IPS DF 6.9 (cell line): Measurements from ENCODE around the gene AXIN2.
"Not testable (repeated sequence)": the region's sequence is repeated elsewhere in the genome, so short reads cannot be mapped to it uniquely, and the experiment has no call there.

ENCODE experiments used
- DNase-seq: peaks from one replicate; pipeline ENCODE4 v3.0.0-alpha.2; 2013; ENCODE audit warnings: low read depth, low spot score
- H3K27ac ChIP-seq: one replicate; pipeline ENCODE4 v1.5.1; 2013; ENCODE audit warnings: low read length, control low read depth
- H3K27me3 ChIP-seq: 2 replicates; pipeline ENCODE4 v1.6.1; 2013; ENCODE audit warnings: mild to moderate bottlenecking, low read length; ENCODE audit not compliant: control insufficient read depth, insufficient read depth
- H3K36me3 ChIP-seq: 2 replicates; pipeline ENCODE4 v1.6.1; 2013; ENCODE audit warnings: low read length; ENCODE audit not compliant: control insufficient read depth, insufficient read depth
- H3K4me1 ChIP-seq: 2 replicates; pipeline ENCODE4 v1.6.1; 2013; ENCODE audit warnings: low read length; ENCODE audit not compliant: control insufficient read depth, insufficient read depth
- H3K4me3 ChIP-seq: 2 replicates; pipeline ENCODE4 v1.5.1; 2013; ENCODE audit warnings: mild to moderate bottlenecking, low read length
- H3K9me3 ChIP-seq: 2 replicates; pipeline ENCODE4 v1.6.1; 2013; ENCODE audit warnings: low read length, inconsistent platforms; ENCODE audit not compliant: control insufficient read depth, insufficient read depth
- WGBS: extraction: QIAGEN DNeasy Blood & Tissue Kit; methylation state at CpG from one replicate; pipeline ENCODE4 v1.1.7; 2013; ENCODE audit warnings: mixed read lengths, missing lambda C conversion rate; ENCODE audit not compliant: insufficient read length, insufficient coverage; 5-methylcytosine and 5-hydroxymethylcytosine counted together

Gene AXIN2

DNA sequence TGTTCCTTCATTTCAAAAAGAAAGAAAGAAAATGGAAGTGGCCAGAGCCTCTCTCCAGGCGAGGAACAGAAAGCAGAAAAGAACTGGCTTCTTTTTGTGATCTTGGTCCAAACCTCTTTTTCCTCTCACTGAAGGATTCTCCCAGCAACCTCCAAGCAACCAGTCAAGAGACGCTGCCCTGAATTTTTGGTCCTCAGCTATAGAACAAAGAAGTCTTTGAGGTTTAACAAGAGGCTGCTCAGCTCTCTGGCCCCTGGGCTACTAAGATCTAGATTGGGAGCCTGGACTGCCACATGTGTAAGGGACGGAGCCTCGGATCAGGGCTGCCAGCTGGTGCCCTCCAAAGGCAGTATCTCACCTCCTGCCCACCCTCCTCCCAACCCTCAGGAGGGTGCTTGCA lies 62.6 kb downstream of the AXIN2 start:
- no peak overlapping the region for H3K27ac ChIP-seq
- no peak for DNase-seq
- H3K27me3 ChIP-seq: no peaks in the 10 kb centered on the region
- peaks cover 6% of the 10 kb centered on the region; the same call in 1 of the 2 replicates for H3K4me1 ChIP-seq
- no peaks in the 10 kb centered on the region for H3K36me3 ChIP-seq
- H3K4me3 ChIP-seq: no peak overlapping the region
- H3K9me3 ChIP-seq: no peaks in the 10 kb centered on the region
- no CpG with 5 or more reads among the region's 4 CpGs for WGBS

DNA sequence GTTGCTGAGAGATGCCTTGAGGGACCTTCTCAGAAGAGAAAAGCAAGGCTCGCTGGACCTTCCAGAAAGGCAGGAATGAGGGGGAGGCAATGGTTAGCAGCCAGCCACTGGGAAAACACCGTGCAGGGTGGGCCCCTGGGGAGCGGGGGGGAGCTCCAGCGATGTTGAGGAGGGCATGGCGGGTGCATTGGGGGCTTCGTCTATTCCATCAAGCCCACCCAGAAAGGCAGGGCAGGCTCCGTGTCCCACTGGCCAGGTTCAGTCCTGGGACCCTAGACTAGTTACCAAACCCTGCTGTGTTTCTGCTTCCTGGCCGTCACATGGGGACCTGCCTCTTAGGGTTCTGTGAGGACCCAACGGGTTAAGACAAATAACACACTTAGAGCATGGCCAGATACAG lies 64.6 kb downstream of the AXIN2 start:
- WGBS: no CpG with 5 or more reads among the region's 9 CpGs
- H3K4me1 ChIP-seq: peaks cover 6% of the 10 kb centered on the region; the same call in 1 of the 2 replicates
- H3K27ac ChIP-seq: no peak overlapping the region
- no peak for DNase-seq
- no peaks in the 10 kb centered on the region for H3K9me3 ChIP-seq
- no peak overlapping the region for H3K4me3 ChIP-seq
- H3K27me3 ChIP-seq: no peaks in the 10 kb centered on the region
- H3K36me3 ChIP-seq: no peaks in the 10 kb centered on the region

DNA sequence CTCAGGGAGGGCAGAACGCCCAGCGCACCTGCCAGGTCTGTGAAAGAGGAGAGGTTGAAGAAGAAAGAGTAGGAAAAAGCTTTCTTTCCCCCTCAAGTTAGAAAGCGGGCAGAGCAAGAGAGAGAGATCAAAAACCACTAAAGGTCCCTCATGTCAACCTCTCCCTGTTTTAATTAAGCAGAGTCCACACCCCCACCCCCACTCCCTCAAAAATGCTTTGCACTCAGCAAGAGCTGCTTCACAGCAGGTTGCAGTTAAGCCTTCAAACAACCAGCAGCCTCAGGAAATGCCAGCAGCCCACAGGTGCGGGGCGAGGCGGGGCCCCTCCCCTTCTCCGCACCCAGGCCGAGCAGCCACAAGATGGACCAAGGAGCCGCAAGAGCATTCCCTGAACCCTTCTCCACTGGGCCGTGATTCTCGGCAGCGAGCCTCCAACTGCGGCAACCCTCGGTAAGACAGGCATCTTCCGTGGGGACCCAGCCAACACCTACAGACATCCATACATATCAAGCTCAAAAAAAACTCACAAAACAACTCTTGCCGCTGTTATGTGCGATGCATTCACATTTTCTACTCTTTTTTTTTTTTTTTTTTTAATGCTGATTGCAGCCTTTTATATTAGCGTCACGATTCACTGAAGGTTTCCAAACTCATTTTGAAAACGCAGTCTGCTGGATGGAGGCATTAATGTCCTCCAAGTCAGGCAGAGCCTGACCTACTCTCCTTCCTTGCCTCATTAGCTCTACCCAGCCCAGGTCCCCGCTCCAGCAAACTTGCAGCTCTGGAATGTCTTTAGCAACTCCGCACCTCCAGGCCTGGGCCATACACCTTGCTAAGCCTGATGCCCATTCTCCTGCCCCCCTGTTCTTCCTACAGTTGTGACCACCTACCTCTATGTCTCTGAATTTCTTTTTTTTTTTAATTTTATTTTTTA lies 66.1 kb downstream of the AXIN2 start:
- peak; percentile 89 for DNase-seq
- no peaks in the 10 kb centered on the region for H3K36me3 ChIP-seq
- WGBS: no CpG with 5 or more reads among the region's 22 CpGs
- H3K27ac ChIP-seq: no peak overlapping the region
- no peak overlapping the region for H3K4me3 ChIP-seq
- H3K4me1 ChIP-seq: peaks cover 6% of the 10 kb centered on the region; the same call in 1 of the 2 replicates
- no peaks in the 10 kb centered on the region for H3K27me3 ChIP-seq
- no peaks in the 10 kb centered on the region for H3K9me3 ChIP-seq

DNA sequence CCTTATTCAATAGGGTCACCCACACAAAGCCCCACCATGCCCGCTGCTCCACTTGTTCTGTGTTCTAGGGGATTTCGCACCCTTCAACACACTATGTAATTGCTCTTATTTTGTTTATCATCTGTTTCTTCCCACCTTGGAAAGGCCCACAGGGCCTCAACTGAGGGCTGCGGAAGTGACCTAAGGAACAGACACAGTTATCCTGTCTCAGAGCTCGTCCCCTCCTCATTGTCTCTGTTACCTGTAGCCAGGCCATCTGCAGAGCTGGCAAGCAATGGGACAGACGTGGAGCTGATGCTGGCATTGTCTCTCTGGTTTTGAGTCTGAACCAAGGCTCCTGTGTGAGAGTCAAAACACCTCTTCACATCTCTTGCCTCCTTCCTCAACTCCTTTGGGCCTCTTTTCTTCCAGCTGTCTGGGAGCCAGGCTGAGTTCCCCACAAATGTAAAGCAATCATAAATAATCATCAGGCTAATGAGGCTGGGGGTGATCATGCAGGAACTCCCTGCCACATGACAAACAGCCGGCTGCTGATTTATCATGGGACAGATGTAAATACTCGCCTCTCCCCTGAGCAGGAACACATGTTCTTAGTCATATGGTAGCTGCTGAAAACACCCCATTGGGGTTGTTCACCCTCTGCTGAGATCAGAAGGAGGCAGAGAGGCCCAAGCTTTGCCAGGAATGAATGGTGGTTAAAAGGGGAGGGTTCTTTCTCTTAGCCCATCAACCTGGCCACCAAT lies 71.9 kb downstream of the AXIN2 start:
- H3K4me3 ChIP-seq: no peak overlapping the region
- whole genome bisulfite sequencing: no CpG with 5 or more reads among the region's 7 CpGs

DNA sequence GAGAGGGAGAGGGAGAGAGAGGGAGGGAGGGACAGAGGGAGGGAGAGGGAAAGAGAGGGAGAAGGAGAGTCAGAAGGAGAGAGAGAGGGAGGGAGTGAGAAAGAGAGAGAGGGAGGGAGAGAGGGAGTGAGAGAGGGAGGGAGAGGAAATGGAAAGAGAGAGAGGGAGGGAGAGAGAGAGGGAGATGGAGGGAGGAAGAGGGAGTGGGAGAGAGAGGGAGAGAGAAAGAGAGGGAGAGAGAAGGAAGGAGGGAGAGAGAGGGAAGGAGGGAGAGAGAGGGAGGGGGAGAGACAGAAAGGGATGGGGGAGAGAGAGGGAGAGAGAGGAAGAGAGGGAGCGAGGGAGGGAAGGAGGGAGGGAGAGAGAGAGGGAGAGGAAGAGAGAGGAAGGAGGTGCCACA lies 72.8 kb downstream of the AXIN2 start:
- Histone ChIP-seq H3K4me1 (no peaks in the 10 kb centered on the region), H3K4me3 (no peak overlapping the region), H3K9me3 (no peaks in the 10 kb centered on the region), H3K36me3 (no peaks in the 10 kb centered on the region), H3K27me3 (no peaks in the 10 kb centered on the region), H3K27ac (no peak overlapping the region)
- no CpG with 5 or more reads among the region's 1 CpG for WGBS
- no peak for DNase-seq

More for the DNA sequence above, 71.9 kb downstream of the AXIN2 start:
- no peaks in the 10 kb centered on the region for H3K27me3 ChIP-seq
- H3K27ac ChIP-seq: no peak overlapping the region
- H3K36me3 ChIP-seq: no peaks in the 10 kb centered on the region
- peaks cover 2% of the 10 kb centered on the region; the same call in 1 of the 2 replicates for H3K4me1 ChIP-seq
- no peaks in the 10 kb centered on the region for H3K9me3 ChIP-seq
- DNase-seq: no peak

DNA sequence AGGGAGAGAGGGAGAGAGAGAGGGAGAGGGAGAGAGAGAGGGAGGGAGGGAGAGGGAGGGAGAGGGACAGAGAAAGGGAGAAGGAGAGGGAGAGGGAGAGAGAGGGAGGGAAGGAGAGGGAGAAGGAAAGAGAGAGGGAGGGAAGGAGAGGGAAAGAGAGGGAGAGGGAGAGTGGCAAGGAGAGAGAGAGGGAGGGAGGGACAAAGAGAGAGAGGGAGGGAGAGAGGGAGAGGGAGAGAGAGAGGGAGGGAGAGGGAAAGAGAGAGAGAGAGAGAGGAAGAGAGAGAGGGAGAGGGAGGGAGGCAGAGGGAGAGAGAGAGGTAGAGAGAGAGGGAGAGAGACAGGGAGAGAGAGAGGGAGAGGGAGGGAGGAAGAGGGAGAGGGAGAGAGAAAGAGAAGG lies 73.5 kb downstream of the AXIN2 start:
- Histone ChIP-seq H3K4me3 (no peak overlapping the region), H3K4me1 (no peaks in the 10 kb centered on the region), H3K36me3 (no peaks in the 10 kb centered on the region), H3K27me3 (no peaks in the 10 kb centered on the region), H3K9me3 (no peaks in the 10 kb centered on the region), H3K27ac (no peak overlapping the region)
- no peak for DNase-seq

DNA sequence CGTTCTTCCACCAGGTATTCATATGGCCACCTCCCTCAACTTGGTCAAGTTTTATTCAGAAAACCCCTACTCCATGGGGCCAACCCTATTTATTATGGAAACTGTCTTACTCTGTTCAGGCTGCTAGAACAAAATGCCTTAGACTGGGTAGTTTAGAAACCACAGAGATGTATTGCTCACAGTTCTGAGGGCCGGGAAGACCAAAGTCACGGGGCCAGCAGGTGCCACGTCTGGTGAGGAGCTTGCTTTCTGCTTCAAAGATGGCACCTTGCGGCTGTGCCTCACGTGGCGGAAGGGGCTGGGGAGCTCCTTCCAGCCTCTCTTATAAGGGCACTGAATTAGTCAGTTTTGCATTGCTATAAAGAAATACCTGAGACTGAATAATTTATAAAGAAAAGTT lies 74.3 kb downstream of the AXIN2 start:
- WGBS: no CpG with 5 or more reads among the region's 7 CpGs
- no peak for DNase-seq
- H3K27ac ChIP-seq: no peak overlapping the region
- H3K27me3 ChIP-seq: no peaks in the 10 kb centered on the region
- no peaks in the 10 kb centered on the region for H3K9me3 ChIP-seq
- H3K4me1 ChIP-seq: no peaks in the 10 kb centered on the region
- no peak overlapping the region for H3K4me3 ChIP-seq
- H3K36me3 ChIP-seq: no peaks in the 10 kb centered on the region

DNA sequence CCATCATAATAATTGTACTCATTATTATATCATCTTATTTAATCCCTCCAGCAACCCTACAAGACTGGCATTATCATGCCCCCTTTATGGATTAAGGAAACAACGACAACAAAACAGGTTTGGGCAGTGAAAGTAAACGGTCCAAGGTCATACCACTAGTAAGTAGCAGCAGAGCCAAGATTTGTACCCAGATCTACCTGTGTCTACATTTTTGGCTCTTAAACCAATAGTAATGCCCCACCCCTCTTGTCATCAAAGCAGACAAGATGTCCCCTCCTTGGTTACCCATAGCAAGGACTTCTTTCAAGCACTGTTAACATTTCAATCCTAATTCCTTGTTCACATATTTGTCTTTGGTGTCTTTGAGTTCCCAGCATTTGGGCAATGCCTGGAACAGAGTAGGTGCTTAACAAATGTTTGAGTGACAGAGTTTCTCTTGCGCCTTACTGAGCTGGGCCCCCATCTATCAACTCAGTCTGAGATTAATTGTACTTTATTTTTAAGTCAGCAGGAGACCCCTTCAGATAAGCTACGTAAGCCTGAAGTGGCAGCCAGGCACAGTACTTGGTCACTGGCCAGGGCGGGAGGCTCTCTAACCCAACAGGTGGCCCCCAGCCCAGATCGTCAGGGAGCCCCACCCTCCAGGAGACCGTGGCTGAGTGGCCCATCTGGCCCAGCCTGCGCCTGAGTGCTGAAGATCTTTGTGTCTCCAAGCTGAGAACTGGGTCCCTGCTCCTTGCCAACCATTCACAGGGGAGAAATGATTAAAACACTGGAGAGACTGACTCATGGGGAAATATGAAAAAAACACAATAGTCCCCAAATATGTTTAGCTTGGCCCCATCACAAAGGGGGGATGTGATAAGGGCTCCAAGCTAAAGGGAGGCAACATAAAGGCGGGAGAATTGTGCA lies 75.8 kb downstream of the AXIN2 start:
- Histone ChIP-seq H3K36me3 (no peaks in the 10 kb centered on the region), H3K27me3 (no peaks in the 10 kb centered on the region), H3K4me1 (no peaks in the 10 kb centered on the region), H3K4me3 (no peak overlapping the region), H3K9me3 (no peaks in the 10 kb centered on the region), H3K27ac (no peak overlapping the region)
- DNase-seq: no peak
- WGBS: no CpG with 5 or more reads among the region's 9 CpGs

DNA sequence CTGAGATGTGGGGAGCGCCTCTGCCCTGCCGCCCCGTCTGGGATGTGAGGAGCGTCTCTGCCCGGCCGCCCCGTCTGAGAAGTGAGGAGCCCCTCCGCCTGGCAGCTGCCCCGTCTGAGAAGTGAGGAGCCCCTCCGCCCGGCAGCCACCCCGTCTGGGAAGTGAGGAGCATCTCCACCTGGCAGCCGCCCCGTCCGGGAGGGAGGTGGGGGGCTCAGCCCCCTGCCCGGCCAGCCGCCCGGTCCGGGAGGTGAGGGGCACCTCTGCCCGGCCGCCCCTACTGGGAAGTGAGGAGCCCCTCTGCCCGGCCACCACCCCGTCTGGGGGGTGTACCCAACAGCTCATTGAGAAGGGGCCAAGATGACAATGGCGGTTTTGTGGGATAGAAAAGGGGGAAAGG lies 77.0 kb downstream of the AXIN2 start:
- not testable (repeated sequence) for H3K4me1 ChIP-seq, H3K27ac ChIP-seq, H3K27me3 ChIP-seq, DNase-seq, H3K9me3 ChIP-seq, H3K36me3 ChIP-seq, H3K4me3 ChIP-seq
- WGBS: no CpG with 5 or more reads among the region's 24 CpGs

DNA sequence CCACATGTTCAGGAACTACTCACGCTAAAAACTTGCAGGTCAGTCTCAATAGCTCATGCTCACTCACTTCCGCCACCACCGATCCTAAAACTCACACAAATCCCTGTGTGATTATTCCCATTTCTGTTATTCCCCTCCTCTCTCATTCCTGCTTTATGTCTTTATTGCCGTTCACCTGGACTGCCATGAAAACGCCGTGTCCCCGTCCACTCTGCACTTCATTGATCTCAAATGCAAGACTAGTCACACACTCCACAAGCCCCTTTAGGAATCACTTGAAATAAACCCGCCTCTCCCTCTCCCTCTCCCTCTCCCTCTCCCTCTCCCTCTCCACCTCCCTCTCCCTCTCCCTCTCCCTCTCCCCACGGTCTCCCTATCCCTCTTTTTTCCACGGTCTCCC lies 78.0 kb downstream of the AXIN2 start:
- H3K27ac ChIP-seq: no peak overlapping the region
- H3K4me3 ChIP-seq: no peak overlapping the region
- DNase-seq: no peak
- H3K4me1 ChIP-seq: no peaks in the 10 kb centered on the region
- WGBS: no CpG with 5 or more reads among the region's 10 CpGs
- H3K27me3 ChIP-seq: no peaks in the 10 kb centered on the region
- H3K9me3 ChIP-seq: no peaks in the 10 kb centered on the region
- no peaks in the 10 kb centered on the region for H3K36me3 ChIP-seq
